ENCODE results near the gene MMP3.

DNA sequence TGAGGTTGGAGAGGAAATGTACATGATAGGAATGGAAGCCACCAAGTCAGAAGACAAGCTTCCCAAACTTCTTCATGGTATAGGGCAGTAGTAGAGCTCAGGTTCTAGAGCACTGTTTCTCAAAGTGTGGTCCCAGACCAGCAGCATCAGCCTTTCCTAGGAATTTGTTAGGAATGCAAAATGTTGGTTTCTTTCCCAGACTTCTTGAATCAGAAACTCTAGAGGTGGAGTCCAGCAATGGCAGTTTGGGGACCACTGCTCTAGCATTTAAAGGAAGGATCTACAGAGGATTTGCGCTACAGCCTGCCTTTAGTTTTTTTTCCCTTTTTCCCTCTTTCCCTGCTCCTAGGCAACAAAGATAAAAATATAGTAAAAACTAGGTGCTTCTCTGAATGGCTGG, 48.3 kb upstream of the MMP3 start:
- TF ChIP-seq EP300 (IDR thresholded peaks at IDR 0.05) (no peak), POLR2A (IDR thresholded peaks at IDR 0.05) (no peak), POLR2AphosphoS5 (IDR thresholded peaks at IDR 0.05) (no peak)
- TF ChIP-seq, protein P1, sequence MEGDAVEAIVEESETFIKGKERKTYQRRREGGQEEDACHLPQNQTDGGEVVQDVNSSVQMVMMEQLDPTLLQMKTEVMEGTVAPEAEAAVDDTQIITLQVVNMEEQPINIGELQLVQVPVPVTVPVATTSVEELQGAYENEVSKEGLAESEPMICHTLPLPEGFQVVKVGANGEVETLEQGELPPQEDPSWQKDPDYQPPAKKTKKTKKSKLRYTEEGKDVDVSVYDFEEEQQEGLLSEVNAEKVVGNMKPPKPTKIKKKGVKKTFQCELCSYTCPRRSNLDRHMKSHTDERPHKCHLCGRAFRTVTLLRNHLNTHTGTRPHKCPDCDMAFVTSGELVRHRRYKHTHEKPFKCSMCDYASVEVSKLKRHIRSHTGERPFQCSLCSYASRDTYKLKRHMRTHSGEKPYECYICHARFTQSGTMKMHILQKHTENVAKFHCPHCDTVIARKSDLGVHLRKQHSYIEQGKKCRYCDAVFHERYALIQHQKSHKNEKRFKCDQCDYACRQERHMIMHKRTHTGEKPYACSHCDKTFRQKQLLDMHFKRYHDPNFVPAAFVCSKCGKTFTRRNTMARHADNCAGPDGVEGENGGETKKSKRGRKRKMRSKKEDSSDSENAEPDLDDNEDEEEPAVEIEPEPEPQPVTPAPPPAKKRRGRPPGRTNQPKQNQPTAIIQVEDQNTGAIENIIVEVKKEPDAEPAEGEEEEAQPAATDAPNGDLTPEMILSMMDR (IDR thresholded peaks at IDR 0.05) = no peak

Data from gastroesophageal sphincter (tissue), 3 donors.